K562 (cell line): ENCODE measurements around the gene SURF4. TPM values are rescaled to one million over a fixed set of nuclear protein-coding genes. Genes with fewer than 3 reads are reported as not detected.

Experiments used
- ATAC-seq: fragments of 200-7000 bp; cut with Tn5 transposase; 3 replicates; pipeline ENCODE4 v1.9.1; 2020; ENCODE audit warnings: moderate library complexity
- BruUV-seq: library from RNA; stranded (reverse); fragments of 400-500 nt; replicated peaks from 2 replicates; lab custom pipeline; 2021; lab: Mats Ljungman, UMichigan
- CTCF ChIA-PET: fragments of 300-600 bp; formaldehyde crosslinking; extraction: SDS; loops from one replicate; lab custom pipeline; 2021; ENCODE audit warnings: low intra/inter-chr PET ratio; lab: Yijun Ruan, JAX
- POLR2A ChIA-PET: fragments of 300-600, 350-650 bp; sonication (Branson Sonifier 250); formaldehyde crosslinking; extraction: SDS; loops from one replicate; lab custom pipeline; 2021; ENCODE audit warnings: antibody characterized with exemption, inconsistent platforms; lab: Yijun Ruan, JAX
- DNase-seq, 4 experiments: peaks; one replicate each; pipeline versions ENCODE4 v3.0.0 to v3.0.0-alpha.2; 2011 to 2018; ENCODE audit warnings: low spot score in 3 of 4, mixed read lengths in 3 of 4; ENCODE audit errors: extremely low read depth in 1 of 4
- FAIRE-seq: peaks from 2 replicates; lab custom pipeline; 2011; peaks lifted over from hg19 to GRCh38; lab: Jason Lieb, UNC
- H2AFZ ChIP-seq: 2 replicates; pipeline ENCODE4 v1.6.0; 2011; ENCODE audit warnings: low read depth, low read length, control low read depth, inconsistent platforms
- H3K27ac ChIP-seq: fragments of 200-600 bp; 3 replicates; pipeline ENCODE4 v1.8.0; 2011; ENCODE audit warnings: low read depth, mild to moderate bottlenecking, control low read depth, inconsistent platforms, low read length, moderate library complexity, mixed read lengths; ENCODE audit errors: extremely low read depth
- H3K27me3 ChIP-seq, 2 experiments: fragments of 300-600 bp in 1 of 2; 2 replicates in 1 of 2; 3 replicates in 1 of 2; pipeline versions ENCODE4 v1.6.0 to v1.8.0; 2011; ENCODE audit warnings: inconsistent platforms in 2 of 2, low read length in 2 of 2, mild to moderate bottlenecking in 1 of 2, mixed read lengths in 1 of 2, moderate library complexity in 1 of 2; ENCODE audit not compliant: control insufficient read depth in 2 of 2, insufficient read depth in 2 of 2
- H3K36me3 ChIP-seq: fragments of 300-600 bp; 3 replicates; pipeline ENCODE4 v1.8.0; 2011; ENCODE audit warnings: mild to moderate bottlenecking, low read length, inconsistent platforms; ENCODE audit not compliant: control insufficient read depth, insufficient read depth
- H3K4me1 ChIP-seq, 2 experiments: fragments of 200-600 bp in 1 of 2; replicated peaks in 1 of 2; 2 replicates in 1 of 2; 3 replicates in 1 of 2; pipeline versions ENCODE4 v1.5.1 to v1.8.0; 2011; ENCODE audit warnings: inconsistent platforms in 2 of 2, low read length in 2 of 2, mild to moderate bottlenecking in 1 of 2, mixed read lengths in 1 of 2, moderate library complexity in 1 of 2; ENCODE audit not compliant: control insufficient read depth in 2 of 2, insufficient read depth in 2 of 2
- H3K4me2 ChIP-seq: 2 replicates; pipeline ENCODE4 v1.6.1; 2011; ENCODE audit warnings: low read length, control low read depth, inconsistent platforms, mixed read lengths; ENCODE audit not compliant: insufficient read depth
- H3K4me3 ChIP-seq: fragments of 200-600 bp; sonication (generic), shearing (Covaris generic); 2 replicates; pipeline ENCODE4 v1.5.1; 2016; ENCODE audit warnings: control low read depth, inconsistent platforms
- H3K79me2 ChIP-seq: fragments of 200-600 bp; 3 replicates; pipeline ENCODE4 v1.8.0; 2011; ENCODE audit warnings: low read length, inconsistent platforms; ENCODE audit not compliant: control insufficient read depth, insufficient read depth
- H3K9ac ChIP-seq, 2 experiments: 2 replicates each; pipeline versions ENCODE4 v1.6.0 to v1.6.1; 2011; ENCODE audit warnings: low read depth in 2 of 2, low read length in 2 of 2, control low read depth in 1 of 2, inconsistent platforms in 1 of 2, mild to moderate bottlenecking in 1 of 2, mixed read lengths in 1 of 2; ENCODE audit not compliant: insufficient read depth in 1 of 2
- H3K9me1 ChIP-seq: one replicate; pipeline ENCODE4 v1.6.0; 2011; ENCODE audit warnings: inconsistent platforms, mild to moderate bottlenecking, low read length, moderate library complexity; ENCODE audit not compliant: control insufficient read depth, insufficient read depth
- H3K9me3 ChIP-seq: replicated peaks from 2 replicates; pipeline ENCODE4 v1.5.1; 2011; ENCODE audit warnings: low read depth, low read length, inconsistent platforms; ENCODE audit not compliant: control insufficient read depth, insufficient read depth
- H4K20me1 ChIP-seq: replicated peaks from 2 replicates; pipeline ENCODE4 v1.6.1; 2011; ENCODE audit warnings: low read length, inconsistent platforms, mixed read lengths; ENCODE audit not compliant: control insufficient read depth, insufficient read depth
- ARID4B ChIP-seq: sonication (generic); formaldehyde crosslinking; IDR thresholded peaks from 2 replicates; pipeline ENCODE4 v1.8.0; 2022; ENCODE audit warnings: mild to moderate bottlenecking, missing genetic modification reagents
- COPS2 ChIP-seq: fragments of 450-650 bp; conservative IDR thresholded peaks from 2 replicates; pipeline ENCODE4 v1.6.1; 2016; ENCODE audit warnings: mild to moderate bottlenecking, moderate library complexity
- ELK1 ChIP-seq: sonication (generic); formaldehyde crosslinking; IDR thresholded peaks from 2 replicates; pipeline ENCODE4 v1.8.1; 2022; ENCODE audit warnings: missing genetic modification reagents
- IFI16 ChIP-seq: fragments of 250-450 bp; sonication (Bioruptor Pico); IDR thresholded peaks from 2 replicates; pipeline ENCODE4 v2.1.2; 2022; ENCODE audit warnings: mild to moderate bottlenecking, inconsistent platforms
- KDM2B ChIP-seq: fragments of 250-450 bp; sonication (Bioruptor Pico); IDR thresholded peaks from 2 replicates; pipeline ENCODE4 v1.8.0; 2021; ENCODE audit warnings: mild to moderate bottlenecking, moderate library complexity
- MTA1 ChIP-seq: fragments of 450-650 bp; IDR thresholded peaks from 2 replicates; pipeline ENCODE4 v1.6.1; 2017; ENCODE audit warnings: borderline replicate concordance
- PYGO2 ChIP-seq: fragments of 450-650 bp; IDR thresholded peaks from 2 replicates; pipeline ENCODE4 v1.6.1; 2016; ENCODE audit warnings: mild to moderate bottlenecking, missing genetic modification characterization, moderate library complexity, missing compliant biosample characterization
- RHOXF2B ChIP-seq: fragments of 250-450 bp; sonication (Bioruptor Pico); conservative IDR thresholded peaks from 2 replicates; pipeline ENCODE4 v1.5.1; 2021
- TEAD1 ChIP-seq, 2 experiments: fragments of 450-650 bp in 1 of 2; sonication (generic) in 1 of 2; formaldehyde crosslinking; IDR thresholded peaks; 2 replicates each; pipeline versions ENCODE4 v1.4.0 to v1.8.0; 2020 to 2022; ENCODE audit warnings: mild to moderate bottlenecking in 2 of 2, missing genetic modification reagents in 1 of 2
- ZKSCAN8 ChIP-seq: fragments of 200-800 bp; sonication (Bioruptor generic); IDR thresholded peaks from 2 replicates; pipeline ENCODE4 v1.6.1; 2016; ENCODE audit warnings: missing genetic modification characterization, missing compliant biosample characterization
- ZNF655 ChIP-seq: fragments of 250-450 bp; sonication (Bioruptor Pico); IDR thresholded peaks from 2 replicates; pipeline ENCODE4 v1.5.0; 2021
- WGBS: fragments of 100-300 bp; shearing (Covaris generic); methylation state at CpG from one replicate; pipeline ENCODE4 v1.1.6; 2016; ENCODE audit warnings: low coverage, mixed read lengths; ENCODE audit not compliant: insufficient coverage; ENCODE audit errors: missing lambda C conversion rate; 5-methylcytosine and 5-hydroxymethylcytosine counted together
- in situ Hi-C: fragments of 300-500 bp; cut with MboI; formaldehyde crosslinking; loops from 4 replicates; pipeline ENCODE4 v1.15.0; 2018; ENCODE audit warnings: inconsistent platforms, mixed read lengths
- intact Hi-C: fragments of 100-400 bp; cut with micrococcal nuclease; formaldehyde crosslinking; loops from 2 replicates; pipeline ENCODE4 v1.14.2; 2022
- polyA plus RNA-seq, 8 experiments: library from polyadenylated mRNA; depleted of rRNA in 4 of 8; stranded (reverse) in 5 of 8; unstranded in 3 of 8; fragments of >200 nt; fragmentation: Nextera tagmentation in 2 of 8; fragmentation: Illumina TruSeq in 1 of 8; extraction: Ambion mirVana in 2 of 8; extraction: Trizol in 1 of 8; gene quantifications; 2 replicates each; pipeline versions ENCODE4 v1.2.1 to v1.2.3, GENCODE V29; 2011 to 2014; ENCODE audit warnings: inconsistent platforms in 1 of 8, missing spikeins in 1 of 8
- total RNA-seq, 7 experiments: library from RNA; depleted of rRNA in 6 of 7; stranded (reverse); fragments of >200 nt in 6 of 7; fragmentation: Illumina TruSeq in 2 of 7; extraction: Trizol in 2 of 7; gene quantifications; 2 replicates each; pipeline versions ENCODE4 v1.2.1 to v1.2.3, GENCODE V29; 2011 to 2021; ENCODE audit warnings: low replicate concordance in 1 of 7

Gene SURF4
- total and polyA plus RNA-seq, 9 of the 15 experiments (the other 6 are each of a cell fraction or from before 2014, with no cell fraction given), result 8.4 to 176 (median 130) TPM

- no peaks in the 10 kb centered on the region for H3K9me1 ChIP-seq
- H3K9ac ChIP-seq, result peak within 1 kb of the TSS; percentile 80 to 96
- DNase-seq (peak; percentile 83 to 91 (median 88)), FAIRE-seq (peak; percentile 23), ATAC-seq (peak; percentile 85)
- peaks cover 71% of the 10 kb centered on the region for H3K36me3 ChIP-seq
- WGBS, result 2% methylated on average over 40 of the region's 78 CpGs
- H3K4me3 ChIP-seq, result peak within 1 kb of the TSS; percentile 67
- H3K4me2 ChIP-seq, result peak within 1 kb of the TSS; percentile 86
- peaks cover 36% of the 10 kb centered on the region for H3K79me2 ChIP-seq
- ChIA-PET POLR2A (interaction anchor here (0.5 to 7.4 kb wide), 11 partner anchors 7 to 1990 kb away, joined by 3 to 109 read pairs (median 4); partner anchors contain the start of genes MED22 and RPL7A), CTCF (interaction anchor here (0.7 kb wide), 1 partner anchor 19 kb away, joined by 4 read pairs; the partner anchor contains the start of gene SURF4)
- H3K27ac ChIP-seq, result peak within 1 kb of the TSS; percentile 48
- no peaks in the 10 kb centered on the region for H3K27me3 ChIP-seq
- peaks cover 40% of the 10 kb centered on the region for H4K20me1 ChIP-seq
- intact Hi-C loops (no loop called here), in situ Hi-C loops (no loop called here)
- peaks cover 17 to 45% of the 10 kb centered on the region in 2 experiments; a peak in 4 of 5 replicates for H3K4me1 ChIP-seq
- no peaks in the 10 kb centered on the region for H3K9me3 ChIP-seq
- BruUV-seq, result no TSS peak
- H2AFZ ChIP-seq, result peak within 1 kb of the TSS; percentile 85
- no peak for TF ChIP-seq ZNF655 (CRISPR knock-in tag)
- TF ChIP-seq TEAD1 (CRISPR knock-in tag; IDR thresholded peaks at IDR 0.05), result no peak
- TF ChIP-seq ARID4B, result peak; percentile 82; the same call in 1 of the 2 replicates
- TF ChIP-seq MTA1, result peak; percentile 84
- no peak for TF ChIP-seq COPS2
- TF ChIP-seq PYGO2, result no peak
- no peak for TF ChIP-seq RHOXF2B (CRISPR knock-in tag)
- TF ChIP-seq ZKSCAN8 (CRISPR knock-in tag), result no peak
- no peak for TF ChIP-seq ELK1 (CRISPR knock-in tag)
- TF ChIP-seq KDM2B (CRISPR knock-in tag), result no peak
- no peak for TF ChIP-seq IFI16 (CRISPR knock-in tag)
These were observed 19.3 kb downstream of the SURF4 start, which contains the start of the genes SURF1 and SURF2 for GRCh38 chr9:133356391-133357091. SURF1 (minus strand) TSS chr9:133356487; CDS start chr9:133356453, 34 bp downstream. SURF2 (plus strand) TSS chr9:133356550; CDS start chr9:133356593, 43 bp downstream.
